Lower lobe of right lung (tissue), 2 donors: ENCODE measurements around the gene HOTAIR. TPM values are rescaled to one million over a fixed set of nuclear protein-coding genes. Genes with fewer than 3 reads are reported as not detected.

ENCODE experiments used
- ATAC-seq, 2 donors: fragments of 200-7000 bp; cut with Tn5 transposase; one replicate each; pipeline ENCODE4 v1.9.1; 2020 to 2022; ENCODE audit warnings: mild to moderate bottlenecking in 2 of 2, moderate library complexity in 2 of 2
- DNase-seq: peaks from one replicate; pipeline ENCODE4 v3.0.0-alpha.2; 2020
- H3K27ac ChIP-seq: fragments of 200-600 bp; one replicate; pipeline ENCODE4 v1.8.0; 2022
- H3K27me3 ChIP-seq: fragments of 200-600 bp; one replicate; pipeline ENCODE4 v1.8.0; 2022; ENCODE audit warnings: low read depth
- H3K36me3 ChIP-seq: fragments of 200-600 bp; one replicate; pipeline ENCODE4 v1.8.0; 2022; ENCODE audit warnings: mild to moderate bottlenecking
- H3K4me1 ChIP-seq: fragments of 200-600 bp; one replicate; pipeline ENCODE4 v1.8.0; 2022
- H3K4me3 ChIP-seq: fragments of 200-600 bp; one replicate; pipeline ENCODE4 v1.8.0; 2022; ENCODE audit warnings: mild to moderate bottlenecking
- H3K9me3 ChIP-seq: fragments of 200-600 bp; one replicate; pipeline ENCODE4 v1.8.0; 2022
- intact Hi-C: fragments of 100-400 bp; cut with DNase I; formaldehyde crosslinking; loops from one replicate; pipeline ENCODE4 v1.11.0; 2022
- total RNA-seq: library from RNA; stranded (reverse); fragmentation: NEBNext Ultra II Directional; extraction: Animal tissue kit (Norgen Biotek cat#: 25700); gene quantifications from one replicate; pipeline ENCODE4 v1.2.1, GENCODE V29; 2021
- TF ChIP-seq, protein P1 (sequence below): fragments of 200-600 bp; IDR thresholded peaks from one replicate; pipeline ENCODE4 v1.8.0; 2022; ENCODE audit warnings: antibody characterized with exemption, mild to moderate bottlenecking
- donor health status: DM: no; HTN: yes; CAD: no; lungs with severe emphysema.

HOTAIR gene
- total RNA-seq, 1 donor from 2014 or later = not detected

GRCh38 chr12:54017027-54017788 is 42.5 kb upstream of the HOTAIR start:
- H3K9me3 ChIP-seq = no peaks in the 10 kb centered on the region
- no peaks in the 10 kb centered on the region for H3K36me3 ChIP-seq
- peak overlapping the region; percentile 46 for H3K4me3 ChIP-seq
- H3K27me3 ChIP-seq = peaks cover 99% of the 10 kb centered on the region
- DNase-seq = no peak
- H3K27ac ChIP-seq = no peak overlapping the region
- TF ChIP-seq, protein P1, sequence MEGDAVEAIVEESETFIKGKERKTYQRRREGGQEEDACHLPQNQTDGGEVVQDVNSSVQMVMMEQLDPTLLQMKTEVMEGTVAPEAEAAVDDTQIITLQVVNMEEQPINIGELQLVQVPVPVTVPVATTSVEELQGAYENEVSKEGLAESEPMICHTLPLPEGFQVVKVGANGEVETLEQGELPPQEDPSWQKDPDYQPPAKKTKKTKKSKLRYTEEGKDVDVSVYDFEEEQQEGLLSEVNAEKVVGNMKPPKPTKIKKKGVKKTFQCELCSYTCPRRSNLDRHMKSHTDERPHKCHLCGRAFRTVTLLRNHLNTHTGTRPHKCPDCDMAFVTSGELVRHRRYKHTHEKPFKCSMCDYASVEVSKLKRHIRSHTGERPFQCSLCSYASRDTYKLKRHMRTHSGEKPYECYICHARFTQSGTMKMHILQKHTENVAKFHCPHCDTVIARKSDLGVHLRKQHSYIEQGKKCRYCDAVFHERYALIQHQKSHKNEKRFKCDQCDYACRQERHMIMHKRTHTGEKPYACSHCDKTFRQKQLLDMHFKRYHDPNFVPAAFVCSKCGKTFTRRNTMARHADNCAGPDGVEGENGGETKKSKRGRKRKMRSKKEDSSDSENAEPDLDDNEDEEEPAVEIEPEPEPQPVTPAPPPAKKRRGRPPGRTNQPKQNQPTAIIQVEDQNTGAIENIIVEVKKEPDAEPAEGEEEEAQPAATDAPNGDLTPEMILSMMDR = no peak
- H3K4me1 ChIP-seq = peaks cover 25% of the 10 kb centered on the region
- intact Hi-C loops = no loop called here
- ATAC-seq = peak; percentile 14 to 33

- no peak overlapping the region for H3K27ac ChIP-seq
- peaks cover 25% of the 10 kb centered on the region for H3K4me1 ChIP-seq
- no peak overlapping the region for H3K4me3 ChIP-seq
- TF ChIP-seq, protein P1 = no peak
- ATAC-seq (no peak), DNase-seq (no peak)
- peaks cover 99% of the 10 kb centered on the region for H3K27me3 ChIP-seq
- intact Hi-C loops = no loop called here
- H3K36me3 ChIP-seq = no peaks in the 10 kb centered on the region
- no peaks in the 10 kb centered on the region for H3K9me3 ChIP-seq
Observed at GRCh38 chr12:54016478-54016964, 41.8 kb upstream of the HOTAIR start.

DNA sequence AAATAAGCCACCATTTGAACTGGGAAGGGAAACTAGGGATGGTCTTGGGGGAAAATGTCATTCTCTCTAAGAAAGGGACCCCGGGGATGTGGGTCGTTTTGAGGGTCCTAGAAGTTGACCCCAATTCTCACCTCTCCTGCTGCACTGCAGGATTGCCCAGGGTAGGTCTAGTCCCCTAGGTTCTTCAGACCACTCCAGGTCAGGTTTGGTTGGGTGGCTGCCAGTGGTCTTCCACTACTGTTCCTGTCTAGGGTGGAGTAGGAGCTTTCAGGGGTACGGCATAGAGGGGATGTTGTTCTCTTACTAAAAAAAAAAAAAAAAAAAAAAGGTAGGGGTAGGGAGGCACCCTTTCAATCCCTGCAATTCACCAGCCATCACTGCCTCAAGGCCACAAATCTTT is 41.3 kb upstream of the HOTAIR start:
- no peak overlapping the region for H3K27ac ChIP-seq
- H3K4me1 ChIP-seq = peaks cover 25% of the 10 kb centered on the region
- no peaks in the 10 kb centered on the region for H3K36me3 ChIP-seq

DNA sequence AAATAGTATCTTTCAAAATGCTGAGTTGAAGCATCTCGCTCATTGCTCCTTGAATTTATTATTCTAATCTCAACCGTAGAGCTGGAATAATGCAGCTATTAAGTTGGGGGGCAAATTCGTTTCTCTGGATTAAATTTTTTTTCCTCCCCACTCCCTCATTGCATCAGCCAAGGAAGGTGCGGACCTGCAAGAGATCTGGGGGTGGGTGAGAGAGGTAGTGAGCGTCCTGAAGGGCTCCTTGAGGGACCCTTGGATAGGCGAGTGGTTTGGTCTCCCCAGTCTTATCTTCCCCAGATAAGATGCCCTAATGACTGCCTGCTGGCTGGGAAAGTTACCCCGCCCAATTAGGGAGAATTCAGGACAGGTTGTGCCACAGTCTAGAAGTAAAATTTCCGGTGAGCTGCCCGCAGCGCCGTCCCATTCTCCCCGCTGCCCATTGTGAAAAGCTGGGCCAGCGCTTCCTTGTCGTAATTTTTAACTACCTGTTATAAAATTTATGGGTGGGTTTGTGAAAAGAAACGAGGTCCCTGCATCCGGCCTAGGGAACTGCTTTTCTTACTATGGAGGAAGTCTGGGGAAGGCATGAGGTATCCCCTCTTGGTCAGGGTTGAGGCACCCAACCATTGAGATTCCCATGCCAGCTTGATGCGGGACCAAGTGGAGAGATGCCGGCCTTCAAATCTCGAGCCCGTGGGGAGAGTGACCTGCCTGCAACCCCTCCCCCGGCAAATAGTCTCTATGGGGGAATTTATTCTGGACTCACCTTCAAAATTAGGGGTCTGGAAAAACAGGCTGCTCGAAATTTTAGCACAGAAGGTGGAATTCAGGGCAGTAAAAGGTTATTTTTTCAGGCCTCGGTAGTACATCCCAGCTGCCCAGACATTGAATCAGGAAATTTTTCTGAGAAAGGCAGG is 40.5 kb upstream of the HOTAIR start:
- H3K4me3 ChIP-seq = no peak overlapping the region

More for the DNA sequence above, 41.3 kb upstream of the HOTAIR start:
- Histone ChIP-seq H3K9me3 (no peaks in the 10 kb centered on the region), H3K4me3 (no peak overlapping the region), H3K27me3 (peaks cover 99% of the 10 kb centered on the region)
- DNase-seq = no peak
- intact Hi-C loops = no loop called here
- TF ChIP-seq, protein P1 = no peak
- ATAC-seq = no peak

More for the DNA sequence above, 40.5 kb upstream of the HOTAIR start:
- ATAC-seq = no peak
- Histone ChIP-seq H3K9me3 (no peaks in the 10 kb centered on the region), H3K36me3 (no peaks in the 10 kb centered on the region), H3K27ac (no peak overlapping the region), H3K4me1 (peaks cover 25% of the 10 kb centered on the region), H3K27me3 (peaks cover 99% of the 10 kb centered on the region)
- intact Hi-C loops = no loop called here
- no peak for DNase-seq
- TF ChIP-seq, protein P1 = no peak
